GM20000 (cell line): ENCODE measurements around the gene MMRN2.

ENCODE experiments used
- DNase-seq: peaks from one replicate; pipeline ENCODE4 v3.0.0; 2012; ENCODE audit warnings: low spot score
- TF ChIP-seq, protein P1 (sequence below): IDR thresholded peaks from 2 replicates; pipeline ENCODE4 v1.5.1; 2012; ENCODE audit warnings: mild to moderate bottlenecking, control low read depth; ENCODE audit errors: extremely low read depth, missing control alignments

Gene MMRN2

GRCh38 chr10:86961481-86962091 lies 4.2 kb upstream of the MMRN2 start:
- TF ChIP-seq, protein P1, sequence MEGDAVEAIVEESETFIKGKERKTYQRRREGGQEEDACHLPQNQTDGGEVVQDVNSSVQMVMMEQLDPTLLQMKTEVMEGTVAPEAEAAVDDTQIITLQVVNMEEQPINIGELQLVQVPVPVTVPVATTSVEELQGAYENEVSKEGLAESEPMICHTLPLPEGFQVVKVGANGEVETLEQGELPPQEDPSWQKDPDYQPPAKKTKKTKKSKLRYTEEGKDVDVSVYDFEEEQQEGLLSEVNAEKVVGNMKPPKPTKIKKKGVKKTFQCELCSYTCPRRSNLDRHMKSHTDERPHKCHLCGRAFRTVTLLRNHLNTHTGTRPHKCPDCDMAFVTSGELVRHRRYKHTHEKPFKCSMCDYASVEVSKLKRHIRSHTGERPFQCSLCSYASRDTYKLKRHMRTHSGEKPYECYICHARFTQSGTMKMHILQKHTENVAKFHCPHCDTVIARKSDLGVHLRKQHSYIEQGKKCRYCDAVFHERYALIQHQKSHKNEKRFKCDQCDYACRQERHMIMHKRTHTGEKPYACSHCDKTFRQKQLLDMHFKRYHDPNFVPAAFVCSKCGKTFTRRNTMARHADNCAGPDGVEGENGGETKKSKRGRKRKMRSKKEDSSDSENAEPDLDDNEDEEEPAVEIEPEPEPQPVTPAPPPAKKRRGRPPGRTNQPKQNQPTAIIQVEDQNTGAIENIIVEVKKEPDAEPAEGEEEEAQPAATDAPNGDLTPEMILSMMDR, result no peak

GRCh38 chr10:86960863-86961434 lies 3.5 kb upstream of the MMRN2 start:
- no peak for DNase-seq
- TF ChIP-seq, protein P1, result no peak

More at GRCh38 chr10:86961481-86962091, 4.2 kb upstream of the MMRN2 start:
- DNase-seq, result no peak

DNA sequence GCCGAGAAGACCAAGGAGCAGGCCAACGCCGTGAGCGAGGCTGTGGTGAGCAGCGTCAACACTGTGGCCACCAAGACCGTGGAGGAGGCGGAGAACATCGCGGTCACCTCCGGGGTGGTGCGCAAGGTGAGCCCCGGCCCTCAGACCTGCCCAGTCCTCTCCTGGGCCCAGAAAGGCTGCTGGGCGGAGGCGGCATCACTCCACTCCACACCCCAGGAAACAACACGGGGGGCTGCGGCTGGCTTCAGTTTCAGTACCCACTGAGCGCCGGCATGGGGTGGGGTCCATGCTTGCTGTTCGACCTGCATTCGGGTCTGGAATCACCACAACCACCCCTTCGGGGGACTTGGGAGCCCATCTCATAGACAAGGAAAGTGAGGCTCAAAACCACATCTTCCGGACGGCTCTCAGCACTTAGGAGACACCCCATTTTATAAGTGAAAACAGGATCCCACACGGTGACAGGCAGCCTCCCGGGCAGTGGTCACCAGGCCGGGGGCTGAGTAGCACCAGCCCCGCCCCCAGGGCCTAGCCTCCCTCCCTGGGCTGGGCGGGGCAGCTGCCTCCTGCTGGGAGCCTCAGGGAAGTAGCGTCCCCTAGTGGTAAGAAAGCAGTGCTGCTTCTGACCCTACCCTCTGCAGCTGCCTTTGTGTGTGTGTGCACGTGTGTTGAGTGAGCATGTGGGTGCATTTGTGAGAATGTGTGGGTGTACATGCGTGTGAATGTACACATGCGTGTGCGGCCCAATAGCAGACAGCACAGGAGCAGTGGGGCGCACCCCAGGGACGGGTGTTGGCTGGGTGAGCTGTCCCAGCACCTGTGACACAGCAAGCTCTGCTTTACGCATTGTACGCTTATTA lies 2.8 kb upstream of the MMRN2 start:
- TF ChIP-seq, protein P1, result peak; percentile 95
- peak; percentile 80 for DNase-seq

DNA sequence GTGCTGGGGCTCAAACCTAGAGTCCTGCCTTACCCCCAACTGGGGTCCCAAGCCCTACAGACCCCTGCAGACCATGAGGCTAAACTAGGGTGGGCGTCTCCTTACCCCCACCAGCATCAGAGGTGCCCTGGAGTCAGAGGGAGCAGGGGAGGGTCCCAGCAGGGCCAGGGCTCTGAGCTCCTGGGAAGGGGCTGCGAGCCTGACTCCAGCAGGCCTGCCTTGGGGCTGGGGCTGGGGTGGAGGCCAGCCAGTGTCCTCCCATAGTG lies 2.3 kb upstream of the MMRN2 start:
- TF ChIP-seq, protein P1, result no peak
- DNase-seq, result no peak

- DNase-seq, result no peak
- TF ChIP-seq, protein P1, result no peak
Measured at GRCh38 chr10:86958901-86959736, 1.7 kb upstream of the MMRN2 start.

GRCh38 chr10:86958116-86958900 lies 893 bp upstream of the MMRN2 start, which contains the start of gene SNCG:
SNCG (plus strand) TSS chr10:86958599; CDS start chr10:86958698, 99 bp downstream.
- no peak for DNase-seq

More at GRCh38 chr10:86958116-86958900, 893 bp upstream of the MMRN2 start, which contains the start of gene SNCG:
- TF ChIP-seq, protein P1, result no peak
